K562 (cell line): ENCODE results near the gene CHRDL2. TPM values are rescaled to one million over a fixed set of nuclear protein-coding genes. Genes with fewer than 3 reads are reported as not detected.

ENCODE experiments used
- AFF1 ChIP-seq, 2 experiments: fragments of 450-650 bp; IDR thresholded peaks; 2 replicates each; pipeline ENCODE4 v1.6.1; 2018; ENCODE audit warnings: mild to moderate bottlenecking in 2 of 2, low read depth in 1 of 2; ENCODE audit not compliant: partially characterized antibody in 2 of 2
- CBFA2T2 ChIP-seq: fragments of 450-650 bp; conservative IDR thresholded peaks from 2 replicates; pipeline ENCODE4 v1.6.1; 2017; ENCODE audit warnings: mild to moderate bottlenecking
- KDM1A ChIP-seq, 2 experiments: fragments of 450-650 bp; IDR thresholded peaks; 2 replicates each; pipeline ENCODE4 v1.6.1; 2016; ENCODE audit warnings: mild to moderate bottlenecking in 2 of 2
- NCOA4 ChIP-seq: fragments of 450-650 bp; IDR thresholded peaks from 2 replicates; pipeline ENCODE4 v1.6.1; 2018; ENCODE audit warnings: mild to moderate bottlenecking; ENCODE audit not compliant: partially characterized antibody
- NFE2L1 ChIP-seq: fragments of 450-650 bp; IDR thresholded peaks from 2 replicates; pipeline ENCODE4 v1.6.1; 2016; ENCODE audit warnings: missing genetic modification characterization, low read depth, mild to moderate bottlenecking, missing compliant biosample characterization, moderate library complexity, borderline replicate concordance
- UBTF ChIP-seq, 2 experiments: IDR thresholded peaks; 2 replicates each; pipeline ENCODE4 v1.6.1; 2012; ENCODE audit warnings: improper control_type of control experiment in 2 of 2, low read depth in 2 of 2, low read length in 2 of 2, borderline replicate concordance in 1 of 2
- ZMIZ1 ChIP-seq, 2 experiments: fragments of 150-350 bp in 1 of 2; IDR thresholded peaks; 2 replicates each; pipeline ENCODE4 v1.6.1; 2012 to 2016; ENCODE audit warnings: low read depth in 2 of 2, low read length in 2 of 2, mild to moderate bottlenecking in 1 of 2, moderate library complexity in 1 of 2
- ZNF12 ChIP-seq: sonication (generic); formaldehyde crosslinking; IDR thresholded peaks from 2 replicates; pipeline ENCODE4 v1.4.0; 2020; ENCODE audit warnings: mild to moderate bottlenecking, missing genetic modification reagents
- polyA plus RNA-seq, 8 experiments: library from polyadenylated mRNA; depleted of rRNA in 4 of 8; stranded (reverse) in 5 of 8; unstranded in 3 of 8; fragments of >200 nt; fragmentation: Nextera tagmentation in 2 of 8; fragmentation: Illumina TruSeq in 1 of 8; extraction: Ambion mirVana in 2 of 8; extraction: Trizol in 1 of 8; gene quantifications; 2 replicates each; pipeline versions ENCODE4 v1.2.1 to v1.2.3, GENCODE V29; 2011 to 2014; ENCODE audit warnings: inconsistent platforms in 1 of 8, missing spikeins in 1 of 8
- total RNA-seq, 7 experiments: library from RNA; depleted of rRNA in 6 of 7; stranded (reverse); fragments of >200 nt in 6 of 7; fragmentation: Illumina TruSeq in 2 of 7; extraction: Trizol in 2 of 7; gene quantifications; 2 replicates each; pipeline versions ENCODE4 v1.2.1 to v1.2.3, GENCODE V29; 2011 to 2021; ENCODE audit warnings: low replicate concordance in 1 of 7
- TF ChIP-seq, protein P1 (sequence below), 2 experiments: fragments of 450-650 bp in 1 of 2; sonication (generic) in 1 of 2; formaldehyde crosslinking in 1 of 2; IDR thresholded peaks in 1 of 2; conservative IDR thresholded peaks in 1 of 2; 2 replicates each; pipeline versions ENCODE4 v1.6.1 to v1.8.1; 2016 to 2023; ENCODE audit warnings: mild to moderate bottlenecking in 2 of 2, moderate library complexity in 2 of 2, inconsistent platforms in 1 of 2, missing genetic modification reagents in 1 of 2
- TF ChIP-seq, protein P2 (sequence below): fragments of 150-350 bp; IDR thresholded peaks from 2 replicates; pipeline ENCODE4 v1.6.1; 2014; ENCODE audit warnings: low read depth, mild to moderate bottlenecking, low read length, borderline replicate concordance

CHRDL2 gene
- total and polyA plus RNA-seq, 9 of the 15 experiments (the other 6 are each of a cell fraction or from before 2014, with no cell fraction given): not detected

DNA sequence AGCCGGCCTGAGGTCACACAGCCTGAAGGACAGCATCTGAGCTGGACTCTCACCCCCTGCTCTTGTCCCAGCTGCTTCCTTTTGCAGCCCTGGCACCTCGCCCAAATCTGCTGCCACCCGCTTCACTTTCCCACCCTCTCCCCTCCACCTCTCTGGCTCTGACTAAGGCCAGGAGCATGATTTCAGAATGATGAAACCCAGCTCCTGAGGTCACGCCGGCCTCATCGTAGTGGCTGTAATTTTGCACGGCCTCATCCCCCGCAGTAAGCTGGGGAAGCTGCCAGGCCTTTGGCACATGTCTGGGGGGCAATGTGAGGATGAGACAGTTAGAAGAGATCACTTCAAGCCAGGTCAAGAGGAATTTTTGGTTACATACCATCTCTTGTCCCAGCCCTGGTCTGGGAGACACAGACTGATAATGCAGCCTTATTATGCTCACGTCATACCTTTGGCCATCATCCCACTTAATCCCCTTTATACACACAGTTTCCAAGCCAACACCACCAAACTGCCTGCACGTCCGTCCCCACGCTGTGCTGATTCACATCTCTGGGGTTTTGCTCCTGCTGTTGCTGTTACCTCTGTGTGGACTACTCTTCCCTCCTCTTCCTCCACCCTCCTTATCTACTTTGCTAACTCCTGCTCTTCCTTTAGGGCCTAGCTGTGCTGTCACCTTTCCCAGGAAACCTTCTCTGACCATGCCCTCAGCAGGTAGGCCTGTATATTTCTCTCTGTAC lies 58.1 kb downstream of the CHRDL2 start (continued):
- TF ChIP-seq NCOA4 (no peak), KDM1A (IDR thresholded peaks at IDR 0.05) (no peak), UBTF (IDR thresholded peaks at IDR 0.05; ENCODE audit: borderline replicate concordance in 1 of 2, low read depth in 2 of 2, low read length in 2 of 2) (no peak), NFE2L1 (tag) (no peak), CBFA2T2 (no peak), AFF1 (IDR thresholded peaks at IDR 0.05; ENCODE audit: low read depth in 1 of 2, partially characterized antibody in 2 of 2) (no peak), ZMIZ1 (IDR thresholded peaks at IDR 0.05; ENCODE audit: low read depth in 2 of 2, low read length in 2 of 2) (no peak), ZNF12 (no peak)
- TF ChIP-seq, protein P1, sequence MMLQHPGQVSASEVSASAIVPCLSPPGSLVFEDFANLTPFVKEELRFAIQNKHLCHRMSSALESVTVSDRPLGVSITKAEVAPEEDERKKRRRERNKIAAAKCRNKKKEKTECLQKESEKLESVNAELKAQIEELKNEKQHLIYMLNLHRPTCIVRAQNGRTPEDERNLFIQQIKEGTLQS (IDR thresholded peaks at IDR 0.05): peak; percentile 90
- TF ChIP-seq, protein P1 (CRISPR knock-in tag; conservative IDR thresholded peaks at IDR 0.05): no peak
- TF ChIP-seq, protein P2, sequence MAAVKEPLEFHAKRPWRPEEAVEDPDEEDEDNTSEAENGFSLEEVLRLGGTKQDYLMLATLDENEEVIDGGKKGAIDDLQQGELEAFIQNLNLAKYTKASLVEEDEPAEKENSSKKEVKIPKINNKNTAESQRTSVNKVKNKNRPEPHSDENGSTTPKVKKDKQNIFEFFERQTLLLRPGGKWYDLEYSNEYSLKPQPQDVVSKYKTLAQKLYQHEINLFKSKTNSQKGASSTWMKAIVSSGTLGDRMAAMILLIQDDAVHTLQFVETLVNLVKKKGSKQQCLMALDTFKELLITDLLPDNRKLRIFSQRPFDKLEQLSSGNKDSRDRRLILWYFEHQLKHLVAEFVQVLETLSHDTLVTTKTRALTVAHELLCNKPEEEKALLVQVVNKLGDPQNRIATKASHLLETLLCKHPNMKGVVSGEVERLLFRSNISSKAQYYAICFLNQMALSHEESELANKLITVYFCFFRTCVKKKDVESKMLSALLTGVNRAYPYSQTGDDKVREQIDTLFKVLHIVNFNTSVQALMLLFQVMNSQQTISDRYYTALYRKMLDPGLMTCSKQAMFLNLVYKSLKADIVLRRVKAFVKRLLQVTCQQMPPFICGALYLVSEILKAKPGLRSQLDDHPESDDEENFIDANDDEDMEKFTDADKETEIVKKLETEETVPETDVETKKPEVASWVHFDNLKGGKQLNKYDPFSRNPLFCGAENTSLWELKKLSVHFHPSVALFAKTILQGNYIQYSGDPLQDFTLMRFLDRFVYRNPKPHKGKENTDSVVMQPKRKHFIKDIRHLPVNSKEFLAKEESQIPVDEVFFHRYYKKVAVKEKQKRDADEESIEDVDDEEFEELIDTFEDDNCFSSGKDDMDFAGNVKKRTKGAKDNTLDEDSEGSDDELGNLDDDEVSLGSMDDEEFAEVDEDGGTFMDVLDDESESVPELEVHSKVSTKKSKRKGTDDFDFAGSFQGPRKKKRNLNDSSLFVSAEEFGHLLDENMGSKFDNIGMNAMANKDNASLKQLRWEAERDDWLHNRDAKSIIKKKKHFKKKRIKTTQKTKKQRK: no peak
